Measurements from ENCODE around the gene LEFTY2. TPM values are rescaled to one million over a fixed set of nuclear protein-coding genes. Genes with fewer than 3 reads are reported as not detected.
A peak's percentile ranks its signal among the peaks of the same experiment; 100 is the strongest.
"Not testable (repeated sequence)": the region's sequence is repeated elsewhere in the genome, so short reads cannot be mapped to it uniquely, and the experiment has no call there.

LEFTY2 gene, protein sequence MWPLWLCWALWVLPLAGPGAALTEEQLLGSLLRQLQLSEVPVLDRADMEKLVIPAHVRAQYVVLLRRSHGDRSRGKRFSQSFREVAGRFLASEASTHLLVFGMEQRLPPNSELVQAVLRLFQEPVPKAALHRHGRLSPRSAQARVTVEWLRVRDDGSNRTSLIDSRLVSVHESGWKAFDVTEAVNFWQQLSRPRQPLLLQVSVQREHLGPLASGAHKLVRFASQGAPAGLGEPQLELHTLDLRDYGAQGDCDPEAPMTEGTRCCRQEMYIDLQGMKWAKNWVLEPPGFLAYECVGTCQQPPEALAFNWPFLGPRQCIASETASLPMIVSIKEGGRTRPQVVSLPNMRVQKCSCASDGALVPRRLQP
- 1 to 10 TPM; 3.4 to 4.2 TPM for total RNA-seq
- long read RNA-seq, donor 1, partial matches to known transcripts = 1 of 4 reads
- long read RNA-seq, donor 1, other reads (novel, unspliced or antisense) = 0 of 4 reads
- long read RNA-seq, donor 2, transcript LEFTY2-201 (4 exons, 2,287 nt) = major isoform, 9 of 9 reads
- long read RNA-seq, donor 2, partial matches to known transcripts = 0 of 9 reads
- long read RNA-seq, donor 2, other reads (novel, unspliced or antisense) = 0 of 9 reads

GRCh38 chr1:225941187-225941941 is at the start of gene LEFTY2:
Gene LEFTY2 (minus strand): TSS chr1:225941220. CDS start chr1:225941140, 80 bp downstream.
- DNase-seq (ENCODE audit: low spot score) = peak; percentile 65
- intact Hi-C loops (cut with DNase I) = no loop called here

DNA sequence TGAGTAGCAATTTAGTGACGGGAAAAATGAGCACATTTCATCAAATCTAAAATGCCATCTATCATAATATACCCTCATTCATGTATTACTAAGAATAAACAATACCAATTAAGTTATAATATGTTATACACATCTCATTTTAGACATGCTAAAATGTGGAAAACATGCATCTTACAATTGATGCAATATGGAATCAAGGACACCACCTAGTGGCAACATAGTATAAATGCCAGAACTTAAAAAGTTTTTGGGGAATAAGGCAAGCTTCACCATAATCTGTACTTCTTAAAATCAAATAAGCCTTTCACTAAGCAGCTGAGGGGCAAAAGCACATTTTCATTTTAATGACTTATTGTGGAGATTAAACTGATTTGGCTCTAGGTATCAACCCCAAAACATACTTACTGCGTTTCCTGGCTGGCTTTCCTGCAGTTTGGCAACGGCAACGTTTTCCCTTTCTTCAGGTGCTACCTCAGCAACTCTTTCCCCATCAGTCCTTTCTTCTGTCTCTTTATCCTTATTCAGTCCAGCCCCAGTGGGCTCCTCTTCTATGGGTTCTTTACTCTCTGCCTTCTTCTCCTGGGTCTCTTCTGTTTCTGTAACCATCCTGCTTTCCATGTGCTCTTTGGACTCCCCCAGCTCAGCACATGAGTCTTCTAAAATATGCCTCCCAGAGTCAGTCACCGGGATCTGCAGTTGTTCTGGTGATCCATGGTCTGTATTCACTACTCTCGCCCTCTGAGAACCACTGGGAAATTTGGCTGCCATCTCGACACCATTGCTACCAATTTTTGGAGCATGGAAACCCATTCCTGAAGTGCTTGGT is 46.7 kb upstream of the LEFTY2 start:
- DNase-seq (ENCODE audit: low spot score) = no peak
- intact Hi-C loops (cut with DNase I) = loop anchor here in 1 of 2 donors (10.0 kb wide), 1 partner anchor 513 kb away; no protein-coding TSS in a partner anchor

- no peak for DNase-seq (ENCODE audit: low spot score)
- intact Hi-C loops (cut with DNase I) = loop anchor here in 1 of 2 donors (10.0 kb wide), 1 partner anchor 507 kb away; no protein-coding TSS in a partner anchor
These were observed 40.7 kb upstream of the LEFTY2 start for GRCh38 chr1:225981714-225982113.

DNA sequence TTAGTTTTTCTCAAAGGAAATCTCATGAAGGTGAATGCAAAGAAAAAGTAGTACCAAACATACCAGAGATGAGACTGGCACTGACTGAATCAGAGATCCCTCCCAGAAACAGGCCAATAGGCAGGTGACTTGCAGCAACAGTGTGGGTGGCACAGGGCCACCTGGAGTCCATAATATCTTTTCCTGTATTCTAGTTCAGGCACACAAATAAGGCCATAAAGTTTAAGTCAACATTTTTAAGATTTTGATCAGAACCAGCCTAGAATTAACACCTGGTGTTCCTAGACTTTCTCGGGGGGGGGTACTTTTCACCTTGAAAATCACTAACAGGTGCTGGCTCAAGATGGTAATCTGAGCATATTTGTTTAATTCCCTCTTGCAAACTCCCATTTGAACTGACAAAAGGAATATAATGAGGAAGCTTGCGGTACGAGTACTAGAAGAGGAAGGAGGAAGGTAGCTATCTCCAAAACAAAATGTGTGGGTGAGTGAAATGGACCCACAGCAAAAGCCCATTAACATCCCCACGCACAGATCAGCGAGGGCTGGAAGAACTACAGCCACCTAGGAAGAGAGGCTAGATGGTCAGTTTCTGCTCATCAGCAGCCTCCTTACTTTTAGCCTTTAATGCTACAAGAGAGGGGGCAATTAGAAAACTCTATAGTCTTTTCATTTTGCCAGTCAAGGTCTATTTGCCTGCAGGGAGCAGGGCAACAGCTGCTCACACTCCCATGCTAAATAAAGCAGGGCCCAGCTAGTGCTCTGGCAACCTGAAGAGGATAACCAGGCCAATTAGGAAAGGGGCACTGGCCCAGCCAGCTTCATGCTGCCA is 39.2 kb upstream of the LEFTY2 start:
- intact Hi-C loops (cut with DNase I) = loop anchor here in 1 of 2 donors (10.0 kb wide), 1 partner anchor 505 kb away; no protein-coding TSS in a partner anchor
- no peak for DNase-seq (ENCODE audit: low spot score)

DNA sequence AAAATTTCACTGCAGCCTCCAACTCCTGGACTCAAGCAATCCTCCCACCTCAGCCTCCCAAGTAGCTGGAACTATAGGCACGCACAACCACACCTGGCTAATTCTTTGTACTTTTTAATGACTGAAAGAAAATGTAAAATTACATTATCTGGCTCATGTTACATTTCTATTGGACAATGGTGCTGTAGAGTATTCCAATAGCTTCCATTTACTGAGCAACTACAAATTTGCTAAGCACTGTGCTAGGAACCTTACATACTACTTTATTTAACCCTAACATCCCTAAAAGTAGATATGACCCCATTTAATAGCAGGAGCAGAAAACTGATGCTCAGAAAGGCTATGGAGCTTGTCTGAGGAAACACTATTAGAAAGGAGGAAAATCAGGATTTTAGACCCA is 38.4 kb upstream of the LEFTY2 start:
- DNase-seq (ENCODE audit: low spot score) = no peak
- intact Hi-C loops (cut with DNase I) = loop anchor here in 1 of 2 donors (10.0 kb wide), 1 partner anchor 205 kb away; the partner anchor contains the start of gene SRP9

DNA sequence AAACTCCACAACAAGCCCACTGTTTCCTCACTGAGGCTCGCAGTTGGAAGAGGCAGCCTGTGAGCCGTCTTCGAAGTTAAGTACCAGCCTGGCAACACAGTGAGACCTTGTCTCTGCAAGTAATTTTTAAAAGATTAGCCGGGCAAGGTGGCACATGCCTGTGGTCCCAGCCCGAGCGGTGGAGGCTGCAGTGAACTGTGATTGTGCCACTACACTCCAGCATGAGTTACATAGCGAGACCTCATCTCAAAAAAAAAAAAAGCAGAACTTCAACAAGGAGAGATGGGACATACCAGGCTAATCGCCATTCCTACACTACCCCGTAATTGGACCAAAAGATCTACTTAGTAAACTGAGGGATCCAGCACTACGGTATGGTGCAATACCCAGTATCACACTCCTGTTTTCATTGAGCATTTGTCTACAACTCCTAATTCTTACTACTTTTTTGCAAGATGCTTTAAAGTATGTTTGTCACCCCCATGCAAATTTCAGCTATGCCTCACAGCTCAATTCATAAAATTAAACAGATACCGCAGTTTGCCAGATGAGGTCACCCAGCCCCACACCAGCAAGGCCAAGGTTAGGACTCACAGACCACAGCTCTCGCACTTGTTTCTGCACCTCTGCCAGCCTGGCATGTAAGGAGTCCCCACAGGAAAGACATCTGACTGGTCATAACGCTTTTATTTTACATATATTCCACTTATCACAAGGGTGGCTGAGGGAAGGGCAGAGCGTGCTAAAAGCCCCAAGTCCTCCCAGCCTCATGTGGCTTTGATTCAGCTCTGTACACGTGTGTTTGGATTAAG is 37.1 kb upstream of the LEFTY2 start:
- DNase-seq (ENCODE audit: low spot score) = no peak

DNA sequence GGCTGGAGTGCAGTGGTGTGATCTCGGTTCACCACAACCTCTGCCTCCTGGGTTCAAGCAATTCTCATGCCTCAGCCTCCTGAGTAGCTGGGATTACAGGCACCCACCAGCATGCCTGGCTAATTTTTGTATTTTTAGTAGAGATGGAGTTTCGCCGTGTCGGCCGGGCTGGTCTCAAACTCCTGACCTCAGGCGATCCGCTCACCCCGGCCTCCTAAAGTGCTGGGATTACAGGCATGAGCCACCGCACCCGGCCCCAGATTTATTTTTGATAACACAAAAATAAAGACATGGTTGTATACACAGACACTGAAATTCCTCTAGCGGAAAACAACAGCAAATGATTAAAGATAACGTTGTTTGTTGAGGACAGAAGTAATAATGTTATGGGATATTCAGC is 34.1 kb upstream of the LEFTY2 start:
- peak; percentile 64 for DNase-seq (ENCODE audit: low spot score)
- intact Hi-C loops (cut with DNase I) = loop anchor here in 1 of 2 donors (10.0 kb wide), 1 partner anchor 200 kb away; the partner anchor contains the start of gene SRP9

More for the DNA sequence above, 37.1 kb upstream of the LEFTY2 start:
- intact Hi-C loops (cut with DNase I) = loop anchor here in 1 of 2 donors (10.0 kb wide), 1 partner anchor 203 kb away; the partner anchor contains the start of gene SRP9

DNA sequence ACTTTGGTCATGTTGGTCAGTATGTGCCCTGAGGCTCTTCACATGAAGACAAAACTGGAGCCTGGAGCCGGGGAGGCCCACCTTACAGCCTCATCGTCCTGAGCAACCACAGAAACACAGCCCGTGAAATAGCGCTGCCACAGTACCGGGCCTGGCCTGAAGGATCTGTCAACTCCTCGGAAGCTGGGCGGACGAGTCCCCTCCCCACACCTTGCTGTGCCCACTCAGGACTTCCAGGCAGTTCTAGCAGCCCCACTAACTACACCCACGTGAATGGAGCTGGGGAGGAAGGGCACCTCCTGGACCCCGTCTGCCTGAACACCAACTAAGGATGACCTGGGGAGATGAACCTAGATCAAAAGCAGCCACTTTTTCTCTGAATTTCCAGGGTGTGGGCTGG is 33.4 kb upstream of the LEFTY2 start:
- peak; percentile 62 for DNase-seq (ENCODE audit: low spot score)
- intact Hi-C loops (cut with DNase I) = loop anchor here in 1 of 2 donors (5.0 to 10.0 kb wide), 3 partner anchors 200 to 657 kb away; partner anchors contain the start of gene SRP9

DNA sequence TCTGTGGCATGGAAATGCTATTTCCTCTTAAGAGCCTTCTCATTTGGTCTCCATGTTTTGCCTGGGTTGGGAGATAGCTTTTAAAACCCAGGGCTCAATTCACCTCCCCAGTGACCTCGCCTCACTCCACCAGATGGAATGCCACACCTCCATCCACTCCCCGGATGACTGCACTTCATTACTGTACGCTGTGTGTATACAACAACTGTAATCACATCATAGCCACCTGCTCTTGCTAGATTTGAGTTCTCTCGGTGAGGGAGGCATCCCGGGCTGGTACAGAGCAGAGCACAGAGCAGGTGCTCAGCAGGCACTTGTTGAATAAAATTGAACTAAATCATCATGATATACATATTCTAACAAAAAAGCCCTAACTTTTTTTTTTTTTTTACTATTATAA is 32.1 kb upstream of the LEFTY2 start:
- DNase-seq (ENCODE audit: low spot score) = no peak
- intact Hi-C loops (cut with DNase I) = loop anchor here in 1 of 2 donors (5.0 to 10.0 kb wide), 3 partner anchors 198 to 656 kb away; partner anchors contain the start of gene SRP9

DNA sequence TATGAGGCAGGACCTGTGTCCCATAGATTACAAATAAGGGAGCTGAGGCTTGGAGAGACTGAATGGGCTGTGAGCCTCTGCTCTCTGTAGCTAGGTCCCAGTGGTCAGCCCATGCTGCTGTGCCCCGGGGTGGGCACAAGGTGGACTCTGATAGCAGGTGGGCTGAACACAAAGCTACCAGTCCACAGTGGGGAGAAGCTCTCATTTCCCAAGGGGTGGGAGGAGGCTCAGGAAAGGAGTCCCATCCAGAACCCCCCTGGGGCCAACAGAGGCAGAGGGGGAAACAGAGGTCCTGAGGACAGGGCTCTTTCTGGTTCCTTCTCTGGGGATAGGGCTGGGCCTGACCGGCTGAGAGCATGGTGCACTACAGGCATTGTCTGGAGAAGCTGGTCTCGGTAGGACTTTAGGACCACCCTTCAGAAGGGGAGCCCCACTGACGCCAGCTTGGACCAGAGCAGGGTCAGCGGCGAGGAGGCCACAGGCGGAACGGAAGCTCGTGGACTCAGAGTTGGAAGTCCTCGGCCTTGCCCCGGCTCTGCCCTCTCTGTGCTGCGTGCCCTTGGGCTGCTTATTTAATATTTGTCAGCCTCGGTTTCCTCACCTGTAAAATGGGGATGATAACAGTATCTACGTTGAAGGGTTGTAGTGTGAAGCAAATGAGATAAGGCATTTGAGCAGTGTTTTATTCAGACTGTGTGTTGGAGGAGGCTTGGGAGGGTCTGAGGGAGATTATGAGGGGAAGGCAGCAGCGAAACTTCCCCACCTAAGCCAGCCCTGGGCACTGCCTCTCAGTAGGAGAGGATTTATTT is 31.5 kb upstream of the LEFTY2 start:
- intact Hi-C loops (cut with DNase I) = loop anchor here in 1 of 2 donors (5.0 to 10.0 kb wide), 3 partner anchors 198 to 655 kb away; partner anchors contain the start of gene SRP9
- DNase-seq (ENCODE audit: low spot score) = no peak

- DNase-seq (ENCODE audit: low spot score) = not testable (repeated sequence)
- intact Hi-C loops (cut with DNase I) = loop anchor here in 1 of 2 donors (5.0 to 10.0 kb wide), 3 partner anchors 196 to 653 kb away; partner anchors contain the start of gene SRP9
These were observed 29.7 kb upstream of the LEFTY2 start for GRCh38 chr1:225970592-225971157.

- intact Hi-C loops (cut with DNase I) = loop anchor here in 1 of 2 donors (5.0 to 10.0 kb wide), 3 partner anchors 195 to 652 kb away; partner anchors contain the start of gene SRP9
- peak; percentile 66 for DNase-seq (ENCODE audit: low spot score)
These were observed 28.7 kb upstream of the LEFTY2 start for GRCh38 chr1:225969751-225970150.

DNA sequence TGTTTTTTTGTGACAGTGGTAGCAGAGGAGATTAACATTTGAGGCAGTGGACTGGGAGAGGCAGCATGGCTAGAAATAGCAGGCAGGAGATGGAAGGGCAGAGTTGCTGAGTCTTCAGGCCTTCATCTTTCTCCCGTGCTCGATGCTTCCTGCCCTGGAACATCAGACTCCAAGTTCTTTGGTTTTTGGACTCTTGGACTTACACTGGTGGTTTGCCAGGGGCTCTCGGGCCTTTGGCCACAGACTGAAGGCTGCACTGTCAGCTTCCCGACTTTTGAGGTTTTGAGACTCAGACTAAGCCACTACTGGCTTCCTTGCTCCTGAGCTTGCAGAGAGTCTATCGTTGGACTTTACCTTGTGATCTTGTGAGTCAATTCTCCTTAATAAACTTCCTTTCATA is 24.2 kb upstream of the LEFTY2 start:
- intact Hi-C loops (cut with DNase I) = no loop called here
- peak; percentile 51 for DNase-seq (ENCODE audit: low spot score)

- DNase-seq (ENCODE audit: low spot score) = peak; percentile 56
- intact Hi-C loops (cut with DNase I) = no loop called here
These were observed 22.9 kb upstream of the LEFTY2 start for GRCh38 chr1:225963735-225964530.
